Activated T-helper 9 cell treated with anti-CD3 and anti-CD28 coated beads, Interleukin-2, amount 50 U/mL, for 16 hours (primary cell): ENCODE data around the gene PIK3C2B.

ENCODE experiments used
- DNase-seq: peaks from one replicate; pipeline ENCODE4 v3.0.0-alpha.2; 2020; ENCODE audit warnings: low read depth

PIK3C2B gene

GRCh38 chr1:204478172-204478899 lies 16.3 kb downstream of the PIK3C2B start:
- DNase-seq = no peak

- DNase-seq = no peak
These were observed 17.4 kb downstream of the PIK3C2B start for GRCh38 chr1:204477036-204477740.

- DNase-seq = no peak
These were observed 18.0 kb downstream of the PIK3C2B start for GRCh38 chr1:204476563-204476962.

GRCh38 chr1:204475656-204476432 lies 18.8 kb downstream of the PIK3C2B start:
- DNase-seq = no peak

GRCh38 chr1:204473400-204473965 lies 21.1 kb downstream of the PIK3C2B start:
- no peak for DNase-seq

GRCh38 chr1:204472660-204473059 lies 21.9 kb downstream of the PIK3C2B start:
- DNase-seq = no peak

GRCh38 chr1:204471687-204472086 lies 22.9 kb downstream of the PIK3C2B start:
- no peak for DNase-seq

GRCh38 chr1:204469304-204469703 lies 25.3 kb downstream of the PIK3C2B start:
- no peak for DNase-seq

- DNase-seq = no peak
These were observed 25.8 kb downstream of the PIK3C2B start for GRCh38 chr1:204468766-204469302.

- no peak for DNase-seq
These were observed 26.4 kb downstream of the PIK3C2B start for GRCh38 chr1:204468206-204468605.

- DNase-seq = no peak
These were observed 27.9 kb downstream of the PIK3C2B start for GRCh38 chr1:204466416-204467405.

GRCh38 chr1:204465546-204466415 lies 28.8 kb downstream of the PIK3C2B start:
- no peak for DNase-seq

GRCh38 chr1:204464701-204465100 lies 29.9 kb downstream of the PIK3C2B start:
- DNase-seq = no peak

- no peak for DNase-seq
These were observed 30.4 kb downstream of the PIK3C2B start for GRCh38 chr1:204464187-204464631.

- DNase-seq = no peak
These were observed 31.2 kb downstream of the PIK3C2B start for GRCh38 chr1:204463125-204464060.

GRCh38 chr1:204462229-204462561 lies 32.4 kb downstream of the PIK3C2B start:
- DNase-seq = no peak

GRCh38 chr1:204461331-204462228 lies 33.0 kb downstream of the PIK3C2B start:
- DNase-seq = peak; percentile 18

- no peak for DNase-seq
These were observed 34.3 kb downstream of the PIK3C2B start for GRCh38 chr1:204460346-204460745.
